HuH-7 (cell line): ENCODE data around the gene JUND.

Experiments
- DNase-seq: peaks from one replicate; pipeline ENCODE4 v3.0.0; 2011; ENCODE audit warnings: low spot score

The JUND gene

GRCh38 chr19:18266771-18267686 is 14.4 kb downstream of the JUND start:
- no peak for DNase-seq

GRCh38 chr19:18265582-18265981 is 15.8 kb downstream of the JUND start:
- DNase-seq: no peak

- DNase-seq: no peak
Observed at GRCh38 chr19:18264971-18265540, 16.4 kb downstream of the JUND start.

GRCh38 chr19:18264137-18264854 is 17.1 kb downstream of the JUND start:
- DNase-seq: no peak

- no peak for DNase-seq
Observed at GRCh38 chr19:18263324-18264136, 17.9 kb downstream of the JUND start.

- no peak for DNase-seq
Observed at GRCh38 chr19:18262917-18263316, 18.5 kb downstream of the JUND start.

- no peak for DNase-seq
Observed at GRCh38 chr19:18262144-18262543, 19.3 kb downstream of the JUND start.

- DNase-seq: no peak
Observed at GRCh38 chr19:18261474-18261873, 19.9 kb downstream of the JUND start.

- DNase-seq: no peak
Observed at GRCh38 chr19:18259893-18260292, 21.5 kb downstream of the JUND start.

GRCh38 chr19:18257503-18258470 is 23.6 kb downstream of the JUND start:
- DNase-seq: no peak

- no peak for DNase-seq
Observed at GRCh38 chr19:18254546-18255503, 26.6 kb downstream of the JUND start.

- no peak for DNase-seq
Observed at GRCh38 chr19:18253716-18254115, 27.7 kb downstream of the JUND start.

- DNase-seq: no peak
Observed at GRCh38 chr19:18253130-18253529, 28.3 kb downstream of the JUND start.

GRCh38 chr19:18252370-18252717 is 29.1 kb downstream of the JUND start:
- no peak for DNase-seq

- DNase-seq: peak; percentile 82
Observed at GRCh38 chr19:18251587-18252369, 29.6 kb downstream of the JUND start.

- DNase-seq: no peak
Observed at GRCh38 chr19:18249834-18250233, 31.6 kb downstream of the JUND start.

GRCh38 chr19:18245297-18245696 is 36.1 kb downstream of the JUND start:
- no peak for DNase-seq

GRCh38 chr19:18239303-18239702 is 42.1 kb downstream of the JUND start:
- DNase-seq: no peak

- DNase-seq: no peak
Observed at GRCh38 chr19:18234194-18234593, 47.2 kb downstream of the JUND start.
